Left colon (tissue), 2 donors: ENCODE measurements around the gene TMEM131. TPM values are rescaled to one million over a fixed set of nuclear protein-coding genes. Genes with fewer than 3 reads are reported as not detected.
"Not testable (repeated sequence)": the region's sequence is repeated elsewhere in the genome, so short reads cannot be mapped to it uniquely, and the experiment has no call there.

Experiments used
- ATAC-seq: fragments of 200-7000 bp; cut with Tn5 transposase; one replicate; pipeline ENCODE4 v1.9.1; 2020; ENCODE audit warnings: mild to moderate bottlenecking, moderate library complexity
- DNase-seq, 2 donors: peaks; one replicate each; pipeline ENCODE4 v3.0.0-alpha.2; 2020
- intact Hi-C, 2 donors: fragments of 100-400 bp; cut with DNase I in 1 of 2; cut with micrococcal nuclease in 1 of 2; formaldehyde crosslinking; loops; one replicate each; pipeline versions ENCODE4 v1.11.2 to v1.14.0; 2022; cut with DNase I, micrococcal nuclease
- long read RNA-seq: library from polyadenylated mRNA; unstranded; transcript quantifications from one replicate; pipeline ENCODE4 v2.0.0, GENCODE V29; 2021
- total RNA-seq, 2 donors: library from RNA; stranded (reverse); fragmentation: NEBNext Ultra II Directional; extraction: Animal tissue kit (Norgen Biotek cat#: 25700); gene quantifications; one replicate each; pipeline ENCODE4 v1.2.1, GENCODE V29; 2021
- donor health status: DM: no; HTN: no; CAD: no.
- donor health status: DM: yes; HTN: yes; CAD: no.

The TMEM131 gene, protein sequence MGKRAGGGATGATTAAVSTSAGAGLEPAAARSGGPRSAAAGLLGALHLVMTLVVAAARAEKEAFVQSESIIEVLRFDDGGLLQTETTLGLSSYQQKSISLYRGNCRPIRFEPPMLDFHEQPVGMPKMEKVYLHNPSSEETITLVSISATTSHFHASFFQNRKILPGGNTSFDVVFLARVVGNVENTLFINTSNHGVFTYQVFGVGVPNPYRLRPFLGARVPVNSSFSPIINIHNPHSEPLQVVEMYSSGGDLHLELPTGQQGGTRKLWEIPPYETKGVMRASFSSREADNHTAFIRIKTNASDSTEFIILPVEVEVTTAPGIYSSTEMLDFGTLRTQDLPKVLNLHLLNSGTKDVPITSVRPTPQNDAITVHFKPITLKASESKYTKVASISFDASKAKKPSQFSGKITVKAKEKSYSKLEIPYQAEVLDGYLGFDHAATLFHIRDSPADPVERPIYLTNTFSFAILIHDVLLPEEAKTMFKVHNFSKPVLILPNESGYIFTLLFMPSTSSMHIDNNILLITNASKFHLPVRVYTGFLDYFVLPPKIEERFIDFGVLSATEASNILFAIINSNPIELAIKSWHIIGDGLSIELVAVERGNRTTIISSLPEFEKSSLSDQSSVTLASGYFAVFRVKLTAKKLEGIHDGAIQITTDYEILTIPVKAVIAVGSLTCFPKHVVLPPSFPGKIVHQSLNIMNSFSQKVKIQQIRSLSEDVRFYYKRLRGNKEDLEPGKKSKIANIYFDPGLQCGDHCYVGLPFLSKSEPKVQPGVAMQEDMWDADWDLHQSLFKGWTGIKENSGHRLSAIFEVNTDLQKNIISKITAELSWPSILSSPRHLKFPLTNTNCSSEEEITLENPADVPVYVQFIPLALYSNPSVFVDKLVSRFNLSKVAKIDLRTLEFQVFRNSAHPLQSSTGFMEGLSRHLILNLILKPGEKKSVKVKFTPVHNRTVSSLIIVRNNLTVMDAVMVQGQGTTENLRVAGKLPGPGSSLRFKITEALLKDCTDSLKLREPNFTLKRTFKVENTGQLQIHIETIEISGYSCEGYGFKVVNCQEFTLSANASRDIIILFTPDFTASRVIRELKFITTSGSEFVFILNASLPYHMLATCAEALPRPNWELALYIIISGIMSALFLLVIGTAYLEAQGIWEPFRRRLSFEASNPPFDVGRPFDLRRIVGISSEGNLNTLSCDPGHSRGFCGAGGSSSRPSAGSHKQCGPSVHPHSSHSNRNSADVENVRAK (N-terminal part only)
- total RNA-seq: 10 to 100 TPM; 80.6 to 89.5 TPM
- long read RNA-seq, partial matches to known transcripts: 6 of 8 reads
- long read RNA-seq, other reads (novel, unspliced or antisense): 2 of 8 reads

DNA sequence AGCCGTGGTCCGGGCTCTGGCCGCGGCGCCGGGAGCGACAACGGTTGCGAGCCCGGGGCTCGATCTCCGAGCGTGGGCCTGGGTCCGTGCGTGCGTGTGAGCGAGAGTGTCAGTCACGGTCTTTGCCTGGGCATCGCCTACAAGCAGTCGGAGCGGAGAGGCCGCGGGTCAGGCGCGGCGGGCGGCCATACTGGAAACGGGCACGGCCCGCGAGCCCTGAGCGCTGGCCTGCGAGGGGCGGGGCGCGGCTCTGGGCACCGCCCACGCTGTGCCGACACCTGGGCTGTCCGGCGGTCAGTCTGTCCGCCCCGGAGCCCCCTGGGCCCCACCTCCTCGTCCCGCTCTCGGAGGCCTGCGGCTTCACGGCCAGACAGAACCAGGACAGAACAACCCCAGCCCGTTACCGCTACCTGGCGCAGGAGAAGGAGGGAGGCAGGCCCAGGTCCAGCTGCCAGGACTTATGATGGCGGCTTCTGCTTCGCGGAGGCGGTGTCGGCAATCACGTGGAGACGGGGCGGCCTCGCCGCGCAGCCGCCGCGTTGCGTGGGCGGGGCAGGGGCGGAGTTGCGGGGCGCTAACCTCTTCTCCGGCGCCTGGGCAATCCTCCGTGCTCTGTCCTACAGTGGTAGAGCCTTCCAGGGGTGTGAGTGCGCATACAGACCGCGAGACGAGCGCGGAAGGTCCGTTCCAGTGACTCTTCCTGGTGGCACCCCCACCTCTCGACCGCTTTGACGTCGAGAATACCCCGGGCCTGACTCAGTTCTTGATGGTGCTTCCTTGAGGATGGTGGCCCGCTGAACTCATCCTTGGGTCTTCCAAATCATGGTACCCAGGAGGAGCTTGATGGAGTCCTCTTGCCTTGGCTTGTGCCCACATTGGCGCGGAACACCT lies at the start of gene TMEM131:
TSS of gene TMEM131 (minus strand) at position 215 of the 891 bp plus-strand sequence. CDS start 286 bp downstream, outside the sequence.
- ATAC-seq: peak; percentile 90
- DNase-seq: peak; percentile 94 to 96
- intact Hi-C loops: loop anchor here in 1 of 2 donors (10.0 kb wide), 1 partner anchor 191 kb away; no protein-coding TSS in a partner anchor

DNA sequence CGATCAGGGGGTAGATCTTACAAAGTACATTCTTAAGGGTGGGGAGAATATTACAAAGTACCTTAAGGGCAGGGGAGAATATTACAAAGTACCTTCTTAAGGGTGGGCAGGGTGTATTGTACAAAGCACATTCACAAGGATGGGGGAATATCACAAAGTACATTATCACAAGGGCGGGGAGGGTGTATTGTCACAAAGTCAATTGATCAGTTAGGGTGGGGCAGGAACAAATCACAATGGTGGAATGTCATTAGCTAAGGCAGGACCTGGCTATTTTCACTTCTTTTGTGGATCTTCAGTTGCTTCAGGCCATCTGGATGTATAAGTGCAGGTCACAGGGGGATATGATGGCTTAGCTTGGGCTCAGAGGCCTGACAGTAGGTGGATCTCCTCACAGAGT lies 49.0 kb upstream of the TMEM131 start:
- intact Hi-C loops, DNase-seq, ATAC-seq: not testable (repeated sequence)

DNA sequence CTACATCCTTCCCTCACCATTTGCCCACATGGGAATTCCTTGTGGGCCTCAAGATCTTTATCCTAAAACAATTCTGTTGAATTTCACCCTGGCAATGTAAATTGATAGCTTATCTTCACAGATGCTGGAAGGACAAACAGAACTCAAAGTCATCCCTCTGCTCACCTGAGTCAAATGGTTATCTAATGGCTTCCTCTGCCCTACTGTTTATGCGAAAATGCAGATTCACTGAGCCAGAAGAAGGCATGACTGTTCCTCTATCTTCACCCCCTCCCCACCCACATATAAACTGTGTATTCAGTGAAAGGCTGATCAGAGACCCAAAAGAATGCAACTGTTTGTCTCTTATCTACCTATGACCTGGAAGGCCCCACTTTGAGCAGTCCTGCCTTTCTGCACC lies 47.4 kb upstream of the TMEM131 start:
- DNase-seq (no peak), ATAC-seq (no peak)
- intact Hi-C loops: no loop called here

DNA sequence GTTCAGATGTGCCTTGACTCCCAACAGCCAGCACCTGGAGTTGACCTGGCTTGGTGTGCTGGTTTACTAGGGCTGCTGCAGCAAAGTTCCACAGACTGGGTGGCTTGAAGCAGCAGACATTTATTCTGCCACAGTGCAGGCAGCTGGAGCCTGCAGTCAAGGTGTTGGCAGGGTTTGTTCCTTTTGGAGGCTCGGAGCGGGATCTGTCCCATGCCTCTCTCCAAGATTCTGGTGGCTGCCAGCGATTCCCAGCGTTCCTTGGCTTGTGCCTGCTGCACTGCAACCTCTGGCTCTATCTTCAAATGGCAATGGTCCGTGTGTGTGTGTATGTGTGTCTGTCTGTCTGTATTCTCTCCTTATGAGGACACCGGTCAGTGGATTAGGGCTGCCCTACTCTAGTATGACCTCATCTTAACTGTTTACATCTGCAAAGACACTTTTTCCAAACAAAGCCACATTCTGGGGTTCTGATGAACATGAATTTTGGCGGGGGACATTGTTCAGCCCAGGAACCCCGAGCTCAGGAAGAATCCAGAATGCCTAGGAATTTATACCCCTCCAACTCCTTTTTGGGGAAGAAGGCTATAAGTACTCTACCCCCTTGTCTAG lies 44.7 kb upstream of the TMEM131 start:
- DNase-seq: no peak
- intact Hi-C loops: no loop called here
- ATAC-seq: no peak

DNA sequence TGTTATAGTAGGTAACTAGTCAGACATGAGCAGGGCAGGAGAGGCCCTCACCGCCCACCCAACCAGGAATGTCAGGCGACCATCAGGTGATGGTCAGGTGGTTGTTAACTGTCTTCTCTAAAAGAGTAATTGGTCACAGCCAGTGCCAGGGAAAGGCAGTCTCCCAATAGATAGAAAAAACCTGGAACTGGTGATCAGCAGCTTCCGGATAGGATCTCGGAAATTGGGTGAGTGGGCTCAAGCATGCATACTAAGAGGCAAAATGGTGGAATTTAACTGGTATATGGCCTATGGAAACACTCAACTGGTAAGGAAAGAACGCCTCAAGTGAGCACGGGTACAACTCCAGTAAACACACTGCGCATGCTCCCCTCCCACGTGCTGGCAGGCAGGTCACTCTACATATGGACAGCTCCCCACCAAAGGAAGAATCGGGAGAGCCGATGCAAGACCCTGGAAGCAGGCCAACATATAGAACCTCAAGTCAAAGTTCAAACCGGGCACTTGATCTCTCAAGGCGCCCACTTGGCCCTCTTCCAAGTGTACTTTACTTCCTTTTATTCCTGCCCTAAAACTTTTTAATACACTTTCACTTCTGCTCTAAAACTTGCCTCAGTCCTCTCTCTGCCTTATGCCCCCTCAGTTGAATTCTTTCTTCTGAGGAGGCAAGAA lies 43.5 kb upstream of the TMEM131 start:
- DNase-seq (peak; percentile 78 to 80), ATAC-seq (peak; percentile 69)
- intact Hi-C loops: no loop called here

DNA sequence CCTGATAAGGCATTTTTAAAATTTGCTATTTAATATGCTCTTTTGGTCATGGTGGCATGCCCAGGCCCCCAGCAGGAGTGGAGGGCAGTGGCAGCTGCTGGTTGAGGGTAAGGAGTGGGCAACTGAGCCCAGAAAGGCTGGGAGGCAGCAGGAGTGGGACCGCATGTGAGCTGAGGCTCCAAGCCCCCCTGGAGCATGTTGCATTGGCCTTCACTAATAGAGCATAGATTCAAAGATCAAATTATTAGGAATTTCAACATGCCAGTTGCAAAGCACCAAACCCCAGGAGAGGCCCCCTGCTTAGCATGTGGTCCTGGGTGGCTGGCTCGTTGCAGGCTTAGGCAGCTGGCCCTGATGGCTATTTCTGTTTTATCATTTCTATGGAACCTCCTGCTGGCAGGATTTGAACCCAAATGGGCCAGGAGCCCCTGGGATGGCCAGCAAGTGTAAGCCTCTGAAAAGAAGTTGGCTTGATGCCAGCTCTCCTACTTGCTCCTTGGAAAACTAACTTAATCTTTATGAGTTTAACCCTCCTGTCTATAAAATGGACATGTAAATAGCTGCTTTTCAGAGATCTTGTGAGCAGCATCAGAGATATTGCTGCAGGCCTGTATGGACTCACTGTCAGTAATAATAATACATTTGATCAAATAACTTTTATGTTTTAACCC lies 42.1 kb upstream of the TMEM131 start:
- DNase-seq (no peak), ATAC-seq (no peak)
- intact Hi-C loops: no loop called here

DNA sequence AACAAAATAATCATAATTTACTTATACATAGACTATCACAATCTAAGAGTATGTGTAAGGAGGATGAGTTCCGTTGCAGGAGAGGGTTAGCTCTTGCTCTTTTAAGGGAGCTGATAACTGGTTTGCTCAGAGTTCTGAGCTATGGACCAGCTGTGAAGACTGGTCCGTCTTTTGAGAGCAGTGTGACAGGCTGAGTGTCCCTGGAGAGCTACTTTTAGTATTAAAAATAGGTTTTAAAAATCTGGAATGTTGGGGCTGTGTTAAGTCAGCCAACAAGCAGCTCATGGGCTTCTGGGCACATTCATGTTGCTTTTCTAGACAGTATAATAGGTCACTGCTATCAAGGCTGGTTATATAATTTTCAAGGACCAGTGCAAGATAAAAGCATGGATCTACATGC lies 41.5 kb upstream of the TMEM131 start:
- DNase-seq: no peak
- intact Hi-C loops: no loop called here
- ATAC-seq: no peak

DNA sequence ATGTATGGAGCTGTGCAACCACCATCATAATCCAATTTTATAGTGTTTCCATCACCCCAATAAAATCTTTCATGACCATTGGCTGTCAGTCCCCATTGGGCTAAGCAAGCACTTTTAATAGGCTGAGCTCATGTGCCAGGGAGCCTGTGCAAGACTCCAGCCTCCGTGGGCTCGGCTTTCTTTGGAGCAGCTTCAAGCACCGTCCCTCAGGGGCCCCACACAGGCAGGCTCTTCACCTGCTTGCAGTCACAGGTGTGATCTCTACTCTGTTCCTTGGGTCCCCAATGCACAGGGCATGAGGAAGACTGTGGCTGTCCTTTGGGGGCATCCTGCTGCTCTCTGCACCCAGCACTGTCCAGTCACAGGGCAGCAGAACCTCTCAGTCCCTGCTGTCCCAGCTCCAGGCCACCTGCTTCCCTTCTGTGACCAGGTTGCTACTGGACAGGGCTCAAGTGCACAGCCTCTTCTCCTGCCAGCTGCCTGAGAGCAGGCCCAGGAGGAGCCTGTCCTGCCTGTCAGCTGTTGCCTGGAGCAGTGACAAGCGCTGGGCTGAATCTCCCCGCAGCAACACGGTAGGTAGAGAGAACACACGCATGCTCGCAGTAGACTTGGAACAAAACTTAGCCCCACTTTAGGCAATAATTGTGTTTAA lies 40.7 kb upstream of the TMEM131 start:
- intact Hi-C loops: no loop called here
- ATAC-seq (peak; percentile 70), DNase-seq (peak; percentile 43 to 49)

DNA sequence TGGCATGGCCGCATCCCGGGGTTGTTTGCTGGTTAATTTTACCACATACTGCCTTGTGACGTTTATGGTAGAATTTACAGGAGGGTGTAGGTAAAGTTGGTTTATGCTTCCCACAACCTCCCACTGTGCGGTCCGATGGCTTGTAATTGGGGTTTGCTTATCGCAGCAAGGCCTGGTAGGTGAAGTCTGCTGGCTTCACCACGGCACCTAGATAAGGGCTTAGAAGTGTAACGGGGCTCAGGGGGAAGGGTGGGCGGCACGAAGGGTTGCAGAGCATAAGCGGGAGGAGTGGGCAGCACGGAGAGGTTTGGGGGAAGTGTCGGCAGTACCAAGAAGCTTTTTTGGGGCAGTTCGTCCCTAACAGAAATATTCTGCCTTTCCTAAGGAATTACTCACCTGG lies 39.0 kb upstream of the TMEM131 start:
- ATAC-seq (no peak), DNase-seq (no peak)
- intact Hi-C loops: no loop called here

DNA sequence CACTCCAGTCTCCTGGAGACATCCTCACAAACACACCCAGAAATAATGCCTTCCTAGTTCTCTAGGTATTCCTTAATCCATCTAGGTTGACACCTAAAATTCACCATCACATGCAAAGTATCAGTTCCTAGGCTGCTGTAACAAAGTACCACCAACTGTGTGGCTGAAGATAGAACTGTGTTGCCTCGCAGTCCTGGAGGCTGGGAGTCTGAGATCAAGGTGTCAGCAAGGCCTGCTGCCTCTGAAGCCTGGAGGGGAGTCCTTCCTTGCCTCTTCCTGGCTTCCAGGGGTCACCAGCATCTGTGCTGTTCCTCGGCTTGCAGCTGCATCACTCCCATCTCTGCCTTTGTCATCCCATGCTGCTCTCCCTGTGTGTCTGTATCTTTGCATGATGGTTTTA lies 36.3 kb upstream of the TMEM131 start:
- DNase-seq (no peak), ATAC-seq (no peak)
- intact Hi-C loops: no loop called here

DNA sequence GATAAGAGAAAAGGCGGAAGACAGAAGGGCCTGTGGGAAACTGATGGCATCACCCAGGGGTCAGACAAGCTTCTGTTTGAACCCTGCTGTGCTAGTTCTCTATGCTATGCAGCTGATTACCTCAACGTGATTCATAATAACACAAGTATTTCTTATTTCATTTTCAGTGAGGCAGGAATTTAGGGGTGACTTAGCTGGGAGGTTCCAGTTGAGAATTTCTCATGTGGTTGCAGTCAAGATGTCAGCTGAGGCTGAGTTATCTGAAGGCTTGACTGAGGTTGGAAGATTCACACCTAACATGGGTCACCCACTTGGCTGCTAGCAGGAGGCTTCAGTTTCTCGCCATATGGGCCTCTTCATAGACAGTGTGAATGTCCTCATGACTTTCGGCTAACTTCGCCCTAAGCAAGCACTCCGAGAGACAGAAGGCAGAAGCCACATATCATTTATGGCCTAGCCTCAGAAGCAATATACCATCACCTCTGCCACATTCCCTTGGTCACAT lies 34.0 kb upstream of the TMEM131 start:
- intact Hi-C loops: no loop called here
- no peak for DNase-seq
- no peak for ATAC-seq

DNA sequence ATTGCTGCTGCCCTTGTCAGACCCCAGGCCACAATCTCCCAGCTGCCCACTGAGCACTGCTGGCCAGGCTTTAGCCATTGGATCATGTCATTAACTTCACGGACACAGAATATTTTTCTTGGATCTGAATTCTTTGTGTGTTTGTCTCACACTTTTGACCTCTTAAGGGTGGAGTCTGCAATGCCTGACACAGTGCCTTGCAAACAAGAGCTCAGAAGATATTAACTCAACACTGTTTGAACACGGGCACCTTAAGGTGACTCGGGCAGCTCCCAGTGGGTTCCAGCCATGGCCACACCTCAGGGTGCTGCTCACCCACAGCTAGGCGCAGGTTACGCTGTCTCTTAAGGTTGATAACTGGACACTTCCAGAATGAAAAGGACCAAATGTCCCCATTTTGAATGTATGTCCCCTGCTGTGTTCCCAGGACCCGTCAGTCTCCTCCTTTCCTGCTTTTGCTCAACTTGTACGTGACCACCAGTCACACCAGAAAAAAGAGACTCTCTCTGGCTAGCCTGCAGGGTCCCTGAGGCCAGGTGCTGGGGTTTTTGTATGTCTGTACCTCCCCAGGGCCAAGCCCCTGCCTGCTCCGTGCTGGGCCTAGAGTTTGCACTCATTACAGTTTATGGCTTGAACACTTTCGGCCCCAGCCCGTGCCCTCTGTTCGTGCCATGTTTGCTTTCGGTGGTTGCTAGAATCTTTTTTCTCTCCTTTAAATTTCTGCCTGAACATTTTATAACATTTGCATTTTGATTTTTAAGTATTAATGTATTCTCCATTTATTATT lies 33.4 kb upstream of the TMEM131 start:
- no peak for DNase-seq
- intact Hi-C loops: no loop called here
- peak; percentile 70 for ATAC-seq

DNA sequence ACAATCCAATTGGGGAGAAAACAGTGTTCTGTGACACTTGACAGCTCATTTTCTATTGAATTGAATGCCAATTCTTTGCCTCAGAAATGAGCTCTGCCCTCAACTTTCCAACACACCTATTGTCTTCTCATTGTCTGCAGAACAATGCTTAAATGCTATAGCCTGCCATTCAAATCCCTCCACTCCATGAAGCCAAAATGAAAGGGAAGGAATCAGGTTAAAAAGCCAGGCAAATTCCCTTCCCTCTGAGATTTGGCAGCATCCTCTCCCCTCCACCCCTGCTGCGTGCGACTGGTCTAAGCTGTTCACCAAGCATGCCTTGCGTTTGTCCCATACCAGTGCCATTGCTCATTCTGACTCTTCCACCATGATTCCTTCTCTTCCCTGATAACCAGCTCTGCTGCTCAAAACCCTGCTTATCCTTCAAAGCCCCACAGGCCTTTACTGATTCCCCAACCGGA lies 32.4 kb upstream of the TMEM131 start:
- intact Hi-C loops: no loop called here
- ATAC-seq (no peak), DNase-seq (no peak)

DNA sequence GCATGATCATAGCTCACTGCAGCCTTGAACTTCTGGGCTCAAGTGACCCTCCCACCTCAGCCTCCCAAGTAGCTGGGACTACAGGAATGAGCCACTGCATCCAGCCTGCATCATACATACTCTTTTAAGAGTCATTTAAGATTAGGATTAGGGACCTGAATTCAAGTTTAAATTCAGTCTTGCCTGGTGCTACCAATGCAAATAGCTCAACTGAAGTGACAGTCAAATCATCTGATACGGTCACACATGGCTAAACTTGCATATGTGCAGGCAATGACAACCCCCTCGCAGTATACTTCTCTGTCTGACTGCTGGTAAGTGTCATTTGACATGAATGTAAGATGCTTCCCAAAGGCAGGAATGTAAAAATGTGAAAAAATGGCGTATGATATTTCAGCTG lies 31.8 kb upstream of the TMEM131 start:
- DNase-seq: no peak

DNA sequence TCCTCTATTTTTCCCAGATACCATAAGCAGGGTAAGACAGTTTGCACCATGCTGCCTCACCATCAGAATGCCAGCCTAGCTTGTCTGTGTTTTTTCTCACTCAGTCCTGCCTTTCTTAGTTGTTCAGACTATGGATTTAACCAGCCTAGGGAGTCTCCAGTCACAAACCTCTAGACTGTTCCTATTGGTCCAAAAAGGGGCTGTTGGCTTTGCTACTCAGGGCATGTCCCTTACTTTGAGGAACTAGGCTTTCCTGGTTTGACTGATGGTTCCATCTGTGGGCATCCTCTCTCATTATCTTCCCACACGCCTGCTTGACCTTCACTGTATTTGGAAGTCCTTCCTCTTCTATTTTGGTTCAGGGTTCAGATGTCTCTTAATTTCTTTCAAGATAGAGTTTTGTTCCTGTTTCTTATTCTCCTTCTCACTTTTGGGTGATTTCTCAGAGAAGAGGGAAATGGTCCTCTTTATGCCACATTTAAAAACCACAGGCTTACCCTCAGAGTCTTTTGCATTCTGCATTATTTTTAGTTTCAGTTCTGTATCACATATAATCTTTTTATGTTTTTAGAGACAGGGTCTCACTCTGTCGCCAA lies 31.3 kb upstream of the TMEM131 start:
- DNase-seq: no peak
- ATAC-seq: no peak
- intact Hi-C loops: no loop called here

More for the DNA sequence above, 31.8 kb upstream of the TMEM131 start:
- no peak for ATAC-seq
- intact Hi-C loops: no loop called here
